Measurements from ENCODE around the gene SLC35F6. TPM values are rescaled to one million over a fixed set of nuclear protein-coding genes. Genes with fewer than 3 reads are reported as not detected.

SLC35F6 gene
- total RNA-seq, 1 experiment from 2014 or later = 76.9 TPM

- Mint-ChIP-seq H3K27ac (ENCODE audit: low read depth, unreplicated experiment) (no peak overlapping the region), H3K36me3 (ENCODE audit: insufficient read depth, unreplicated experiment) (no peaks in the 10 kb centered on the region), H3K4me3 (ENCODE audit: unreplicated experiment) (no peak overlapping the region), H3K9me3 (ENCODE audit: unreplicated experiment) (peaks cover 7% of the 10 kb centered on the region), H3K4me1 (ENCODE audit: insufficient read depth, unreplicated experiment) (peaks cover 17% of the 10 kb centered on the region), H3K27me3 (ENCODE audit: insufficient read depth, unreplicated experiment) (no peaks in the 10 kb centered on the region)
- intact Hi-C loops (cut with micrococcal nuclease) = no loop called here
- BruUV-seq (replicated peaks) = no TSS peak
- no peak for TF ChIP-seq CTCF (IDR thresholded peaks at IDR 0.05; ENCODE audit: unreplicated experiment)
- ChIA-PET CTCF (interaction anchor here (0.6 to 1.3 kb wide), 4 partner anchors 8 to 391 kb away, joined by 3 to 9 read pairs (median 4); no protein-coding TSS in a partner anchor), POLR2A (interaction anchor here (0.6 kb wide), 1 partner anchor 102 kb away, joined by 3 read pairs; no protein-coding TSS in a partner anchor)
- DNase-seq (ENCODE audit: unreplicated experiment) = no peak
Measured at GRCh38 chr2:26754539-26754938, 9.5 kb upstream of the SLC35F6 start.

GRCh38 chr2:26754972-26755670 lies 9.0 kb upstream of the SLC35F6 start:
- H3K9me3 Mint-ChIP-seq (ENCODE audit: unreplicated experiment) = peaks cover 7% of the 10 kb centered on the region
- H3K4me3 Mint-ChIP-seq (ENCODE audit: unreplicated experiment) = no peak overlapping the region
- no peak for TF ChIP-seq CTCF (IDR thresholded peaks at IDR 0.05; ENCODE audit: unreplicated experiment)
- no peak overlapping the region for H3K27ac Mint-ChIP-seq (ENCODE audit: low read depth, unreplicated experiment)
- H3K4me1 Mint-ChIP-seq (ENCODE audit: insufficient read depth, unreplicated experiment) = peaks cover 17% of the 10 kb centered on the region
- CTCF ChIA-PET = interaction anchor here (0.6 to 1.3 kb wide), 4 partner anchors 9 to 150 kb away, joined by 3 to 9 read pairs (median 4); no protein-coding TSS in a partner anchor
- no TSS peak for BruUV-seq (replicated peaks)
- DNase-seq (ENCODE audit: unreplicated experiment) = no peak
- no peaks in the 10 kb centered on the region for H3K36me3 Mint-ChIP-seq (ENCODE audit: insufficient read depth, unreplicated experiment)
- POLR2A ChIA-PET = interaction anchor here (0.6 kb wide), 1 partner anchor 103 kb away, joined by 3 read pairs; no protein-coding TSS in a partner anchor
- H3K27me3 Mint-ChIP-seq (ENCODE audit: insufficient read depth, unreplicated experiment) = no peaks in the 10 kb centered on the region
- intact Hi-C loops (cut with micrococcal nuclease) = no loop called here

GRCh38 chr2:26756337-26756736 lies 7.7 kb upstream of the SLC35F6 start:
- Mint-ChIP-seq H3K36me3 (ENCODE audit: insufficient read depth, unreplicated experiment) (no peaks in the 10 kb centered on the region), H3K4me3 (ENCODE audit: unreplicated experiment) (no peak overlapping the region), H3K27ac (ENCODE audit: low read depth, unreplicated experiment) (no peak overlapping the region), H3K4me1 (ENCODE audit: insufficient read depth, unreplicated experiment) (peaks cover 17% of the 10 kb centered on the region), H3K27me3 (ENCODE audit: insufficient read depth, unreplicated experiment) (no peaks in the 10 kb centered on the region), H3K9me3 (ENCODE audit: unreplicated experiment) (peaks cover 3% of the 10 kb centered on the region)
- no peak for TF ChIP-seq CTCF (IDR thresholded peaks at IDR 0.05; ENCODE audit: unreplicated experiment)
- ChIA-PET CTCF (interaction anchor here (0.7 to 1.4 kb wide), 2 partner anchors 151 to 219 kb away, joined by 3 read pairs; no protein-coding TSS in a partner anchor), POLR2A (interaction anchor here (0.7 to 1.5 kb wide), 3 partner anchors 15 to 382 kb away, joined by 3 to 6 read pairs (median 5); no protein-coding TSS in a partner anchor)
- no peak for DNase-seq (ENCODE audit: unreplicated experiment)
- BruUV-seq (replicated peaks) = no TSS peak
- intact Hi-C loops (cut with micrococcal nuclease) = no loop called here
